Measurements from ENCODE around the gene FGFR4. TPM values are rescaled to one million over a fixed set of nuclear protein-coding genes. Genes with fewer than 3 reads are reported as not detected.
A peak's percentile ranks its signal among the peaks of the same experiment; 100 is the strongest.

Gene FGFR4
- total RNA-seq, 1 experiment from 2014 or later: 20.9 TPM

GRCh38 chr5:177126771-177127170, 40.1 kb downstream of the FGFR4 start:
- no peak for DNase-seq (ENCODE audit: low spot score)
- in situ Hi-C loops (cut with HindIII; ENCODE audit: low sequenced_read_pairs): no loop called here

GRCh38 chr5:177128551-177128981, 41.9 kb downstream of the FGFR4 start:
- in situ Hi-C loops (cut with HindIII; ENCODE audit: low sequenced_read_pairs): no loop called here
- DNase-seq (ENCODE audit: low spot score): no peak

DNA sequence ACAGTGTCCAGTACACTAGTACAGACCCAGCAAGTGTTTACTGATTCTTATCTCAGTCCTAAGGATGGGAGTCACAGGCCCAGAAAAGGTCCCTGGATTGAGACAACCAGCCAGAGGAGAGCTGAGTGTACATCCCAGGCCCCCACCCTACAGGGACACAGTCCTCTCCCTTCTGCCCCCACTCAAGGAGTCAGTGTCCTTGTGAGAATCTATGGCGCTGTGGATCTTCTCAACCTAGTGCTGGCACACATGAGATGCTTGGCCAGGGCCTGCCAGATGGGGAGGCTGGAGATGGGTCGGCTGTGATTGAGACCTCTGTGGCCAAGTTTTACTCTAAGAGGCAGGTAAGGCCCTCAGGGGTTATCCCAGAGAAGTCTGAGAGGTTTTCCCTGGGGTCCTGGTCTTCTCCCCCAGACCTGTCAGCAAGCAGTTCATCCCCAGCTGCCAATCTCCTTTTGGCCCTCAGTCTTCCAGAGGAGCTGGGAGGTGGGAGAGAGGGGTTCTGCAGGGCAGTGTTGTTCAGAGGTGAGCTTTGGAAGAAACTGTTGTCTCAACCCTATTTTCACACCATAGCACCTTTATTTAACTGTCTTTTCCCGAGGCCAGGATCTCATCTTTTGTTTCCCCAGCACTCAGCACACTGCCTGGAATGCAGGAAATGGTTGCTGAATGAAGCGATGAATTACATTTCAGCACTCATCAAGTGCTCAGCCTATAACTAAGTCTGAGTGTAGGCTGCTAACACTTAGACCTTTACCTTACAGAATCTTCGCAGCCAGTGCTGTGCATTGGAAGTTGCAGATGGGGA, 43.7 kb downstream of the FGFR4 start:
- in situ Hi-C loops (cut with HindIII; ENCODE audit: low sequenced_read_pairs): no loop called here

DNA sequence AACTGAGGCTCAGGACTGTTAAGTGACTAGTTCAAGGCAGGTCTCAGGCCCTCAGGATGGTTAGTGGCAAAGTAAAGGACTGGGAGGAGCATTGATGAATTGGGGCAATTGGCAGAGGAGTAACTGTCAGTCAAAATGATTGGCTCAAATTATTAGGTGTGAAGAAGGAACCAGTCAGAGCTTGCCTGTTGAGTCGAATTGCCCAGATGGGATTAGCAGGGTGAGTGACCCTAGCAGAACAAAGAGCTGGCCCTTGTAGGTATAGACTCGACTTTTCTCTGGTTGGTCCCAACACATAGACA, 44.3 kb downstream of the FGFR4 start:
- in situ Hi-C loops (cut with HindIII; ENCODE audit: low sequenced_read_pairs): no loop called here

More for the DNA sequence above, 43.7 kb downstream of the FGFR4 start:
- DNase-seq (ENCODE audit: low spot score): no peak

DNA sequence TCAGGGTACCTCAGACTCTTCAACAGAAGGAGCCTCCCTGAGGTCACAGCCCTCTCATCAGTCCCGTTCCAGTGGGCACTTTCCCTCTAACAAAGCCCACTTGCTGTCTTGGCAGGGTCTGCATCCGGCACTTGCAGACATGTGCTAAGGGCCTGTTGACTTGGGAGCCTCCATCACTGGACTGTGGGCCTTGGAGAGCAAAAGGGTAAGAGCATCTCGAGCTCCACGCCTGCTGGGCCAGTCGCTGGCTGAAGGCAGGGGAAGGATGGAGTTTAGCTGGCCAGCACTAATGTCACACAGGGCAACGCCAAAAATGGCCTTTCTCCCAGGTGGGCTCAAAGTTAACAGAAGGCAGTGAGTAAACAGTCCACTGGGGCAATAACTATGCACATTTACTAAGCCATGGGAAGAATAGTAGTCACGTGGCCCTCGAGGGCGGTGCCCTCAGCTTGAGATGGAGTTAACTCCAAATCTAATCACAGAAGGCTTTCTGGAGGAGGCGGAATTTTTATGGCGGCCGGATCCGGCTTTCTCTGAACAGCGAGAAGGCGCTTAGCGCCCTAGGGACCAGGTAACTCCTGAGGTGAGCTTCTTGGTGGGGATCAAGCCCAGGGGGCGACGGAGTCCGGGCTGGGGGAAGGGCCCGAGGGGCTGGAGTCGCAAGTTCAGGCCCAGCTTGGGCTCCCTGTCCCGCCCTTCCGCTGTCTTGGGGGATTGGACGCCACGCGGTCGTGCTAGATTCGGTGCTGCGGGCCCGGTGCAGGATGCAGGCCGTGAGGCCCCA, 44.8 kb downstream of the FGFR4 start:
- DNase-seq (ENCODE audit: low spot score): peak; percentile 25
- in situ Hi-C loops (cut with HindIII; ENCODE audit: low sequenced_read_pairs): no loop called here

More for the DNA sequence above, 44.3 kb downstream of the FGFR4 start:
- peak; percentile 33 for DNase-seq (ENCODE audit: low spot score)

DNA sequence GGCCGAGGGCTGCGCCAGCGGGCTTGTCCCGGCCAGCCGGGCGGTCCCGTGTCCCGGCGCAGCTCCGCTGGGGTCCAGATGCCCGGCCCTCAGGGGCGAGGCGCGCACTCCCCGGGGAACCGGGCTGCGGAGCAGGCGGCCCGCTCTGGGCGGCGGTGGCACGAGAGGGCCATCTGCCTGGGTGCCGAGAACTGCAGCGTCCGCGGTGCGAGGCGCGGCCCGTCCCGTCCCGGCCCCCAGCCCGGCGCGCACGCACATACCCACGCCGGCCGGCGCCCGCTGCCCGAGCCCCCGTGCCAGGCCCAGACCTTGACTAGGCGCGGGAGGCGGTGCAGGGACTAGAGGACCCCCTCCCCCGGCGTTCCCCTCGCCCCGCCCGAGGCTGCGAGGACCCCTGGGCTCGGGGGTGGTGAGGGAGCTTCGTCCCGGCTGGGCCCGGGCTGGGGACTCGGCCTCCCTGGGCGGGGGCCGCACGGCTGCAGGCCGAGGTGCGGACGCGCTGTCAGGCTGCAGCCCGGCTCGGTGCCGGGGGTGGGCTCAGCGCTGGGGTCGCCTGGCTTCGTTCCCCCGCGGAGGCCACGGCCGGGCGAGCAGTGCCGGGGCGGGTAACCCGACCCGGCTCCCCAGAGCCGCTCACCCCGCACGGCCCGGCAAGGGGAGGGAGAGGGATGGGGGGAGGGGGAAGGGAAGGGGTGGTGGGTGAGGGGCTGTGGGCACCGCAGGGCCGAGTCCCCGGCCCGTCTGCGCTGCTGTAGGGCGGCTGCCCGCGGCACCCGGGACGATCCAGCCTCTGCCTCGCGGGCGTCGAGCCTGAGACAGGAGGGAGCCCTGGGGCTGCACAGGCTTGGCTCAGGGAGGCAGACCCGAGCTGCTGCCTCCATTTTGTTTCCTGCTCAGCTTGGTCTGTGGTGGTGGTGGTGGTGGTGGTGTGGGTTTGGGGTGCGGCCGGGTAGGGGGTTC, 45.7 kb downstream of the FGFR4 start:
- in situ Hi-C loops (cut with HindIII; ENCODE audit: low sequenced_read_pairs): no loop called here
- DNase-seq (ENCODE audit: low spot score): peak; percentile 47

DNA sequence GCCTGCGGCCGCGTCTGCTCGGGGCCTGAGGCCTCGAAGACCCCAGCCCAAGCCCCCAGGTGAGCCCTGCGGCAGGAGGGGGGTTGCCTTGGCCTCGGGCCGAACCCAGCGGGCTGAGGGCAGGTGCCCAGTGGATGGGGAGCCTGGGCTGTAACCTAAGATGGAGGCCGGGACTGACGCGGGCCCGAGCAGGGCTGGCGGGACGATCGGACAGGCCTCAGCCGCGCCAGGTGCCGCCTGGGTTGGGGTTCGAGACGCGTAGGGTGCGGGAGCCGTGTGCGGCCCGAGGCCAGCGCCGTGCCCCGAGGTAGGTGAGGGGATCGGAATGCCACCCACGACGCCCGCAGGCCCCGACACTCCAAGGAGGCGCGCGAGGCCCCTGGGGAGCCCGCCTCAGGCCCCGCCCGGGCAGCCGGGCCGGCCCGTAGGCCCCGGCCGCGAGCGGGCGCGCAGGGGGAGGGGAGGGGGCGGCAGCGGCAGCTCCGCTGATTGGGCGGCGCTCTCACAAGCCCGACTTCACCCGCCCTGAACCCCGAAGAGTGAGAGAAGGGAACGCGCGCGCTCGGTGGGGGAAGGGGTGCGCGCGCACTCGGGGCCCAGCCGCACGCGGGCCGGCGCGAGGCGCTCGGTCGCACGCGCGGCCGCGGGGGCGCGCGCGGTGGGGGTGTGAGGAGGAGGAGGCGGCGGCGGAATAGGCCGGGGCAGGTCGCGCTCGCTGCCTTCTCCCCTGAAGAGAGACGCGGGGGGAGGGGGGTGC, 46.6 kb downstream of the FGFR4 start, which contains the start of gene NSD1:
TSS of gene NSD1 (plus strand) at position 678 of the 757 bp plus-strand sequence. CDS start 1,331 bp downstream, outside the sequence.
- in situ Hi-C loops (cut with HindIII; ENCODE audit: low sequenced_read_pairs): no loop called here
- DNase-seq (ENCODE audit: low spot score): peak; percentile 84

DNA sequence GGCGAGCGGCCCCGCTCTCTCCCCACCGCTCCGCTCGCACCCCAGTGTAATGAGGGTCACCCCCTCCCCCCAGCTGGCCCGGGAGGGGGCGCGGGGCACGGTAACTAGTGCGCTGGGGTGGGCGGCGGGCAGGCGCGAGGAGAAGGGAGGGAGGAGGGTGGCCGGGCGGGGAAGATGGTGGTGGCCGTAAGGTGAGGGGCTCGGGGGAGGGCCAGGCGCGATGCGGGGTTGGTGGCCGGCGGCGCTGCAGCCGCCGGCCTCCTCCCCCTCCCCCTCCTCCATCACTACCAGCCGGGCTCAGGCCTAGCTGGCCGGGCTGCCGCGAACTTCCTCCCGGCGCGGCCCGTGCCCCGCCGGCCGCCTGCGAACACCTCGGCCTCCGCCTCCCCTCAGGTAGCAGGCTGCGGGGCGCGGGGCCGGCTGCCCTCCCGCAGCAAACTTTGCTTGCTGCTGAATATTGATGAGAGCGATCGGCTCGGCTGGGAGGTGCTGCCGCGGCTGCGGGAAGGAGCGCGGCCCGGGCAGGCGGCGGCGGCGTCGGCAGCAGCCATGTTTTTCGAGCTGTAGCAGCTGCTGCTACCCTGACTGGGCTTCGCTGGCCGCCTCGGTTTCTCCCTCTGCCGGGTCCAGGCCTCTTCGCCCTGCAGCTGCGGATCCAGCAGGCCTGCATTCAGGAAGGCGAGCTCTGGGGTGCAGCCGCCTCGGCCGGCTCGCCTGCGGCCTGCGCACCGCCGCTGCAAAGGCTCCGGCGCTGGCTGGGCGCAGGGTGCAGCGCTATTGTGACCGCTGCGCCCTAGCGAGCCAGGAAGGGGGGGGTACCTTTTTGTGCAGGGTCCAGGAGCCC, 47.4 kb downstream of the FGFR4 start:
- DNase-seq (ENCODE audit: low spot score): peak; percentile 43

DNA sequence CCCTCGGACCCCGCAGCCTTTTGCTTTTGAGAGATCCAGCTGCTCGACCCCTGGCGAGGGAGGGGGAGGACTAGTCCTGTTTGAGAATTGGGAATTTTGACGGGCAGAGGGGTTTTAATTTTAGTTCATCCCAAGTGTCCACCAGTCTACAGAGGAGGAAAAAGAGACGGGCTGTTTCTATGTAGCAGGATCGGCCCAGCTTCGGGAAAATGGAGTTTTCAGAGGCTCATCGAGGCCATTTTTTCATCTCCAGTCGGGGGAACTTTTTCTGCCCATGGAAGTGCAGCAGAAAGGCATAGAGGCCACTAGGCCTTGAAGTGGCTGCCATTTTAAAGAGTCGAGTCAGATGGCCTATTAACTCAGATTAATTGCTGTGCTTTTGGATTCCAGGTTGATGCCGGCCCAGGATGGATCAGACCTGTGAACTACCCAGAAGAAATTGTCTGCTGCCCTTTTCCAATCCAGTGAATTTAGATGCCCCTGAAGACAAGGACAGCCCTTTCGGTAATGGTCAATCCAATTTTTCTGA, 48.0 kb downstream of the FGFR4 start:
- in situ Hi-C loops (cut with HindIII; ENCODE audit: low sequenced_read_pairs): no loop called here
- no peak for DNase-seq (ENCODE audit: low spot score)

More for the DNA sequence above, 47.4 kb downstream of the FGFR4 start:
- in situ Hi-C loops (cut with HindIII; ENCODE audit: low sequenced_read_pairs): no loop called here

- in situ Hi-C loops (cut with HindIII; ENCODE audit: low sequenced_read_pairs): no loop called here
- DNase-seq (ENCODE audit: low spot score): no peak
These were observed 53.6 kb downstream of the FGFR4 start for GRCh38 chr5:177140312-177140711.

GRCh38 chr5:177141496-177141895, 54.8 kb downstream of the FGFR4 start:
- no peak for DNase-seq (ENCODE audit: low spot score)
- in situ Hi-C loops (cut with HindIII; ENCODE audit: low sequenced_read_pairs): no loop called here

- in situ Hi-C loops (cut with HindIII; ENCODE audit: low sequenced_read_pairs): no loop called here
- DNase-seq (ENCODE audit: low spot score): no peak
These were observed 55.4 kb downstream of the FGFR4 start for GRCh38 chr5:177142098-177142611.

GRCh38 chr5:177142778-177143177, 56.1 kb downstream of the FGFR4 start:
- DNase-seq (ENCODE audit: low spot score): no peak
- in situ Hi-C loops (cut with HindIII; ENCODE audit: low sequenced_read_pairs): no loop called here

DNA sequence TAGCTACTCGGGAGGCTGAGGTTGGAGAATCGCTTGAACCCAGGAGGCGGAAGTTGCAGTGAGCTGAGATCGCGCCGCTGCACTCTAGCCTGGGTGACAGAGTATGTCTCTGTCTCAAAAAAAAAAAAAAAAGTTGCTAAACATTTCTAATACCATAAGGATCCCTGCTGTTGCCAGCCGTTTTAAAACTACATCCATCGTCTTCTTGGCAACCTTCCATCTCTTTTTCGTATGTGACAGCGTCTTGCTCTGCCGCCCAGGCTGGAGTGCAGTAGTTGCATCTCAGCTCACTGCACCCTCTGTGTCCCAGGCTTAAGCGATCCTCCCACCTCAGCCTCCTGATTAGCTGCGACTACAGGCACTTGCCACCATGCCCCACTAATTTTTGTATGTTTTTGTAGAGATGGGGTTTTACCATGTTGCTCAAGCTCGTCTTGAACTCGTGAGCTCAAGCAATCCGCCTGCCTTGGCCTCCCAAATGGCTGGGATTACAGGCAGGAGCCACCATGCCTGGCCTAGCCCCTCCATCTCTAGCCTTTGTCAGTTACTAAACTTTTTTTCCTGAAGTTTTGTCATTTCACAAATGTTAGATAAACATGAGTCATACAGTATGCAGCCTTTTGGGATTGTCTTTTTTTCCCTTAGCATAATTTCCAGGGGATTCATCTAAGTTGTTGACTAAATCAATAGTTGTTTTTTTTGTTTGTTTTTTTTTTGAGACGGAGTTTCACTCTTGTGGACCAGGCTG, 60.4 kb downstream of the FGFR4 start:
- DNase-seq (ENCODE audit: low spot score): no peak
- in situ Hi-C loops (cut with HindIII; ENCODE audit: low sequenced_read_pairs): no loop called here

All from G401 (cell line).